Measurements from ENCODE around the gene TRIM5.
A peak's percentile ranks its signal among the peaks of the same experiment; 100 is the strongest.

Gene TRIM5

DNA sequence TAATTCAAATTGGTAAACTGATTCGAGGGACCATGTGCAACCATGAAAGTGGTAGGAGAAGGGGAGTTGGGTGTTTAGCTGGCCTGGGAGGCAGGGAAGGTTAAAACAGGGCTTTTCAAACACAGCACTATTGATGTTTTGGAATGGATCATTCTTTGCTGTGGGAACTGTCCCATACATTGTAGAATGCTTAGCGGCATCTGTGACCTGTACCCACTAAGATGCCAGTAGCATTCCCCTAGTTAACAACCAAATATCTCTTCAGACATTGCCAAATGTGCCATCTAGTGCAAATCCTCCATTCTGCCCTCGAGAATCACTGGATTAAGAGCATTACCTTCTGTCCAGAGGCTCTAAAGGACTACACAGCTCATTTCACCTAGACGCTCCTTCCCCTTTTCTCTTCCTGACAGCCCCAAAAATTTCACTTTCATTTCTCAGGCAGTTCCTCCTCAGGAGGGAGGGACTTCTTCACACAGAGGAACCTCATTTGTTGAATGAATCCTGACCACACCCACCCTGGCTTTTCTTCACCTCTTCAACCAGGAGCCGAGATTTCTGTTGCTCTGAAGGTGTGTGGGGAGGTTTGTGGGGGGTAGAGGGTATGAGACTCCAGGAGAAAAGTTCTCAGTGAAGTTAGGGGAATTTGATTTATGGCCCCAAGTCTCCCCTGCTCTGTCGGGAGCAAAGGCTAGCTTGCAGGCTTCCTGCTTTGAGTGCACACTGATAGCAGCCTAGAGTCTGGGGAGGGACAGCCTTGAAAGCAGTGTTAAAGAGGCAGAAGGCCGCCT lies 60.2 kb downstream of the TRIM5 start, which contains the start of gene TRIM34:
TRIM34 (plus strand) TSS at position 513 of the 791 bp plus-strand sequence. CDS start 7,331 bp downstream, outside the sequence.
- Histone ChIP-seq H3K9ac (ENCODE audit: low read depth, low read length) (peak within 1 kb of the TSS; percentile 35; the same call in 1 of the 2 replicates), H3K4me1 (ENCODE audit: insufficient read depth, low read length) (peaks cover 17% of the 10 kb centered on the region), H3K9me3 (ENCODE audit: control insufficient read depth, insufficient read depth, low read length) (no peaks in the 10 kb centered on the region), H3K36me3 (ENCODE audit: insufficient read depth, low read length) (no peaks in the 10 kb centered on the region)

DNA sequence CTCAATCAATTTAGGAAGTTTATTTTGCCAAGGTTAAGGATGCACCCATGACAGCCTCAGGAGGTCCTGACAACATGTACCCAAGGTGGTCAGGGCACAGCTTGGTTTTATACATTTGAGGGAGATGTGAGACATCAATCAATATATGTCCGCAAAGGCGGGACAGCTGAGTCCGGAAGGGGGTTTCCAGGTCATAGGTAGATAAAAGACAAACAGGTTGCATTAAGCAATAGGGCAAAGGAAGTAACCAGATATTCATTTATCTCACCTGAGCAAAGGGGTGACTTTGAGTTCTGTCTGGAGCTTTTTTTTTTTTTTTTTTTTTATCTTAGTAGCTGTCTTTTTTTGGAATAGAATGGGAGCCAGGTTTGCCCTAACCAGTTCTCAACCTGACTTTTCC lies 62.1 kb downstream of the TRIM5 start:
- Histone ChIP-seq H3K9me3 (ENCODE audit: control insufficient read depth, insufficient read depth, low read length) (no peaks in the 10 kb centered on the region), H3K36me3 (ENCODE audit: insufficient read depth, low read length) (no peaks in the 10 kb centered on the region), H3K4me1 (ENCODE audit: insufficient read depth, low read length) (peaks cover 21% of the 10 kb centered on the region), H3K9ac (ENCODE audit: low read depth, low read length) (no peak overlapping the region)

DNA sequence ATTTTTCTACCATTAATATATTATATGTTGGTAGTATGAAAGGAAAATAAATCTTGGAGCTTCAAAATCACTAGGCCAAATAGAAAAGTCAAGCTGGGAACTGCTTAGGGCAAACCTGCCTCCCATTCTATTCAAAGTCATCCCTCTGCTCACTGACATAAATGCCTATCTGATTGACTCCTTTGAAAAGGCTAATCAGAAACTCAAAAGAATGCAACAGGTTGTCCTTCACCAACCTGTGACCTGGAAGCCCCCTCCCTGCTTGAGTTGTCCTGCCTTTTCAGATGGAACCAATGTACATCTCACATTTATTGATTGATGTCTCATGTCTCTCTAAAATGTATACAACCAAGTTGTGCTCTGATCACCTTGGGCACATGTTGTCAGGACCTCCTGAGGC lies 63.3 kb downstream of the TRIM5 start:
- peaks cover 21% of the 10 kb centered on the region for H3K4me1 ChIP-seq (ENCODE audit: insufficient read depth, low read length)
- no peaks in the 10 kb centered on the region for H3K9me3 ChIP-seq (ENCODE audit: control insufficient read depth, insufficient read depth, low read length)
- no peak overlapping the region for H3K9ac ChIP-seq (ENCODE audit: low read depth, low read length)

DNA sequence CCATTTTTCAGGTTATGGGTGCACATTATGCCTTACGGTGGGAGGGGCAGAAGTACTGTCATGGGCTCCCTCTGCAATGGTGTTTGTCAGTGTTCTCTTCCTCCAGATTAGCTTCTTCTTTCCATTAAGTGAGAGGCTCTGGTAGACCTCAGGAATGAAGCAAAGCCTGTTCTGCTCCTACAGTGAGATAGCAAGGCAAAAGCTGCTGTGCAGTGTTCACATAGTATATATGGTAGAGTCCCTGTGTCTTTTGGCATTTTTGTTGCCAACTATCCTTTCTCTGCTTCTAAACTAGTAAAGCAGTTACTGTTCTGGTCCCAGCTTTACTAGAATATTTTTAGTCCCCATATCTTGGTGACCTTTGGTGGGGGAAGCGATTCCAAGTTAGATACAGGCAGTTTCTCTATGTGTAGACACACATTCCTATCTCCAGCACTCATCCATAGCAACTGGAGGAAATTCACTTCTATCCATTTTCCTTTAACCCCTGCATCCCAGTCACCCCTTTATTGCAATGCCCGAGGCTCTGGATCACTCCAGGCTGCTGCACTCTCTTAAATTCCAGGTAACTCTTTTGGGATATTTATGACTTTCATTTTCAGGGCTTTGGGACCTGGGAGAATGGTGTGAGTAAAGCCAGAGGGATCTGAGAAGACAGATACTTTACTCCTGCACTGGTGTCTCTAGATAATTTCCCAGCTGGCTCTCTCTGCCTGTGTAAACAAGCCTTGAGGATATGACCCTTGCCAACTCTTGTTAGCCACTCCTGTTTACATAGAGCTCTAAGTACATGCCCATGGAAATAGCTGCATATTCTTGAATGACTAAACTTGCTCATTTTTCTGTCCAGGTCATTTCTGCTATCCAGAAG lies 64.0 kb downstream of the TRIM5 start:
- Histone ChIP-seq H3K9ac (ENCODE audit: low read depth, low read length) (no peak overlapping the region), H3K36me3 (ENCODE audit: insufficient read depth, low read length) (no peaks in the 10 kb centered on the region), H3K9me3 (ENCODE audit: control insufficient read depth, insufficient read depth, low read length) (no peaks in the 10 kb centered on the region), H3K4me1 (ENCODE audit: insufficient read depth, low read length) (peaks cover 21% of the 10 kb centered on the region)

More for the DNA sequence above, 63.3 kb downstream of the TRIM5 start:
- no peaks in the 10 kb centered on the region for H3K36me3 ChIP-seq (ENCODE audit: insufficient read depth, low read length)

DNA sequence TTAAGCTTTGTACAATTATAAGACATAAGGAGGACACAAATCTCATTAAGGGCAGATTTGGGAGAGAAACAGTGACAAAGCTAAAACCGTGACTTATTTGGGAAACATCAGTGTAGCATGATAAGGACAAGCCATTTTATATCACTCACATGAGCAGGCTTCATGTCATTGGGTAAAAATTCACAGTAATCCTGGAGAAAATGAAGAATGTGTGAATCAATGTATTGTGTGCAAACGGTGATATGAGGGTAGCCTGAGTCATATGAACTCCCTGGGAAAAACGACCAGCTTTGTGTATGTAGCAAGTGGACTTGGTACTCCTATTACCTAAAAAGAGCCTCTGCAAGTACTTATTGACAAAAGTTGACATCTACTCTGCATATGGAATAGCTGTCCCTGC lies 66.1 kb downstream of the TRIM5 start:
- Histone ChIP-seq H3K9ac (ENCODE audit: low read depth, low read length) (no peak overlapping the region), H3K36me3 (ENCODE audit: insufficient read depth, low read length) (no peaks in the 10 kb centered on the region), H3K4me1 (ENCODE audit: insufficient read depth, low read length) (peaks cover 15% of the 10 kb centered on the region), H3K9me3 (ENCODE audit: control insufficient read depth, insufficient read depth, low read length) (no peaks in the 10 kb centered on the region)
